NCI-H2081 treated with DMSO at 0.1 percent for 48 hours (cell line): ENCODE data around the gene BCOR.

Experiments used
- DNase-seq: peaks from one replicate; lab custom pipeline; 2025; lab: John Stamatoyannopoulos, UW

Gene BCOR

GRCh38 chrX:40098264-40099054 is 701 bp upstream of the BCOR start:
- DNase-seq, result no peak

- no peak for DNase-seq
Measured at GRCh38 chrX:40097141-40097503, 636 bp downstream of the BCOR start.

GRCh38 chrX:40096395-40097091 is 1.2 kb downstream of the BCOR start:
- DNase-seq, result no peak

- no peak for DNase-seq
Measured at GRCh38 chrX:40095583-40096394, 2.0 kb downstream of the BCOR start.

- no peak for DNase-seq
Measured at GRCh38 chrX:40094900-40095582, 2.7 kb downstream of the BCOR start.

- no peak for DNase-seq
Measured at GRCh38 chrX:40094041-40094899, 3.5 kb downstream of the BCOR start.

- no peak for DNase-seq
Measured at GRCh38 chrX:40093586-40093985, 4.2 kb downstream of the BCOR start.

- DNase-seq, result no peak
Measured at GRCh38 chrX:40092808-40093435, 4.8 kb downstream of the BCOR start.

GRCh38 chrX:40091691-40092421 is 5.9 kb downstream of the BCOR start:
- no peak for DNase-seq

- DNase-seq, result no peak
Measured at GRCh38 chrX:40090961-40091360, 6.8 kb downstream of the BCOR start.

- no peak for DNase-seq
Measured at GRCh38 chrX:40090050-40090804, 7.5 kb downstream of the BCOR start.

- DNase-seq, result no peak
Measured at GRCh38 chrX:40088803-40089540, 8.8 kb downstream of the BCOR start.

GRCh38 chrX:40088299-40088625 is 9.5 kb downstream of the BCOR start:
- DNase-seq, result no peak

- no peak for DNase-seq
Measured at GRCh38 chrX:40087425-40088298, 10.1 kb downstream of the BCOR start.

GRCh38 chrX:40086569-40087335 is 11.0 kb downstream of the BCOR start:
- no peak for DNase-seq

- no peak for DNase-seq
Measured at GRCh38 chrX:40085714-40086113, 12.0 kb downstream of the BCOR start.

GRCh38 chrX:40085102-40085551 is 12.6 kb downstream of the BCOR start:
- DNase-seq, result no peak
